Epithelial cell of proximal tubule (primary cell): ENCODE data around the gene ZBTB40. TPM values are rescaled to one million over a fixed set of nuclear protein-coding genes. Genes with fewer than 3 reads are reported as not detected.

Experiments
- DNase-seq: peaks from one replicate; pipeline ENCODE4 v3.0.0-alpha.2; 2011; ENCODE audit warnings: low read depth
- H3K4me3 ChIP-seq: 2 replicates; pipeline ENCODE4 v1.5.1; 2011; ENCODE audit warnings: low read depth, mild to moderate bottlenecking, low read length
- CTCF ChIP-seq: conservative IDR thresholded peaks from 2 replicates; pipeline ENCODE4 v1.5.1; 2012; ENCODE audit warnings: low read depth, mild to moderate bottlenecking, low read length
- total RNA-seq: library from RNA; depleted of rRNA; stranded (reverse); fragments of >200 nt; gene quantifications from 2 replicates; pipeline ENCODE4 v1.2.3, GENCODE V29; 2015

ZBTB40 gene
- total RNA-seq, 1 donor from 2014 or later = 6.9 TPM

DNA sequence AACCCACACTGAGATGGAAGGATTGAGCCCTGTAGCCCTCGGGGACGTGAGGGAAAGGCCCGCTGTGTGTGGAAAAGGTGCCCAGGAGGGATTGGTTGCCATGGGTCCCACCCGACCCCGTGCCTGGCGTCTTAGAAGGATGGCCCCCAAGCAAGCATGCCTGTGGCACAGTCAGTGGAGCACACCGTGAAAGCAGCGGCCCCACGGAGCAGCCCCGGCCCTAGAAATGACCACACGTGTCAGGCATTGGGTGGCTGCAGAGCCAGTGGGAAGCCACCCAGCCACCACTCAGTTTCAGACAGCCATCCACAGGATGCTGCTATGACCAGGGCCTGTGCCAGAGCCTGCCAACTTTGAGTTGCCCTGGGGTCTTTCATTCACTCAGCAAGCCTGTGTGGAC, 98.4 kb downstream of the ZBTB40 start:
- no peak for TF ChIP-seq CTCF
- DNase-seq = no peak
- no peak overlapping the region for H3K4me3 ChIP-seq

- no peak for DNase-seq
- no peak overlapping the region for H3K4me3 ChIP-seq
- no peak for TF ChIP-seq CTCF
These were observed 99.9 kb downstream of the ZBTB40 start for GRCh38 chr1:22551591-22551990.

DNA sequence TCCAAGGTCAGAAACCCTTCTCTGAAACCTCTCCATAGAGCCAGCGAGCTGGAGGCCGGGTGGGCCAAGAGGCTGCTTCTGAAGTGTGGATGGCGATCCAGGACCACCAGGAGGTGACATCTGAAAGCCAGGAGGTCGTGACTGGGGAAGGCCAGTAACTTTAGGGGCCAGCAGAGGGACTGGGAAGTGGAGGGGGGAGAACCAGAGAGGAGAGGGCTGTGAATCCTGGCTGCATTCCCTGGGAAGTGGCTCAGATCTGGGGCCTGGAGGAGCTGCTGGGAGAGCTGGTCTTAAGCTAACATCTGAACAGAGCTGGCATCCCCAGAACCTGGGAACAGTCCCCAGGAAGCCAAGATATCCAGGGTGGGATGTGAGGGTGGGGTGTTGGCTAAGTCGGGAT, 100.4 kb downstream of the ZBTB40 start:
- TF ChIP-seq CTCF = no peak
- H3K4me3 ChIP-seq = no peak overlapping the region
- DNase-seq = no peak

- TF ChIP-seq CTCF = no peak
- no peak overlapping the region for H3K4me3 ChIP-seq
- no peak for DNase-seq
These were observed 101.6 kb downstream of the ZBTB40 start for GRCh38 chr1:22553104-22553880.

DNA sequence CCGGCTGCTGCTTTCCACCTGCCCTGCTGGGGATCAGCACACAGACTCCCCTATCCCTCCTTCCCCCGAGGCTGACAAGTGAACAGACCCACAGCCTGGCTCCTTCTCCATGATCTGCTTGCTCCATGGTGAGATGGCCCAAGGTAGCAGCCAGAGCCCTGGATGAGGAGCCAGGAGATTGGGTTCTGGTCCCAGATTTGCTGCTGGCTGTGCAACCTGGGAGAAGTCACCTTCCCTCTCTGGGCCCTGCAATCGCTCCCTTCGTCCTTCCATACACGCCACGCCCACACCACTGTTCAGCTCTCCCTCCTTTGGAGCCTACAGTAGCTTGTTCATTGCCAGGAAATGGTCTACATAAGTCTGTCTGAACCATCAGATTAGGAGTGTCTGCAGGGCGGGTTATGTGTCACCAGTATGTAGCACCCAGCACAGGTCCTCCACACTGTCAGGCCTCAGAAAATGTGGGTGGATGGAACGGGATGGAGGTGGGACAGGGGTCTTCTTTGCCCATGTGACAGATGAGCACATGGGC, 102.4 kb downstream of the ZBTB40 start:
- H3K4me3 ChIP-seq = no peak overlapping the region
- no peak for DNase-seq
- TF ChIP-seq CTCF = no peak

GRCh38 chr1:22555371-22555656, 103.7 kb downstream of the ZBTB40 start:
- H3K4me3 ChIP-seq = no peak overlapping the region
- DNase-seq = no peak
- TF ChIP-seq CTCF = no peak
